ENCODE data around the gene TMIGD3. TPM values are rescaled to one million over a fixed set of nuclear protein-coding genes. Genes with fewer than 3 reads are reported as not detected.
A peak's percentile ranks its signal among the peaks of the same experiment; 100 is the strongest.

The TMIGD3 gene
- total RNA-seq, 1 experiment from 2014 or later: not detected

DNA sequence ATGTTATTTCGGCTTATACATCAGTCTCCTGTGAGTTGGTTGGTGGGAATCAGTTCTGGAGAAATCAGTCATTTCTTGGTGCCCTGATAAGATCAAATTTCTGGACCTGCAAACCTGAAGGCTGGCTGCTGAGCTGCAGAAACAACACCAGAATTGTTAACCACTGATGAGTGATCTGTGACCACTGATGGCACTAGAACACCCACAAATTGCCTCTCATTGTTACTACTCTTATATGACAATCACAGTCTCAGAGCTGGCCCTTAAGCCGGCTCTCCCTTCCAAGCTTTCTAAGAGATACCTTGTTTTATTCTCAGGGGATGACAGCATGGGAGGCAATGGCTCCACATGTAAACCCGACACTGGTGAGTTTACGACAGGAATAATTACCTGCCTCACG, 27.7 kb downstream of the TMIGD3 start:
- DNase-seq (ENCODE audit: low read depth): no peak

DNA sequence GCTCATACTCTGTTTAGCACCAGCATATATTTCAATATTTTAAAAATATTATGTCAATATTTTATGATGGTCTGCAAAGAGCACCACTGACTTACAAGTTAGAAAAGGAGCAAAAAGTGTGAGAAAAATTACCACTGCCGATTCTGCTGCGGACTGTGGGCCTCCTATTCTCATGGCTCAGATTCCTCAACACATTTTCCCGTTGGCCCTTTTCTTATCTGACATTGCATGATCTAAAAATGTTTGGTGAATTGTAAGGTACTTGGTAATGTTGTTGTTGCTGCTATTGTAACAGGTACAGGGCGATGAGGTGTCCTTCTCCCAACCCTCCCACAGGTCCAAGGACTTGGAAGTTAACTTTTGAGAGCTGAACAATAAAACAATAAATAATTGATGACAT, 28.9 kb downstream of the TMIGD3 start:
- no peak for DNase-seq (ENCODE audit: low read depth)

DNA sequence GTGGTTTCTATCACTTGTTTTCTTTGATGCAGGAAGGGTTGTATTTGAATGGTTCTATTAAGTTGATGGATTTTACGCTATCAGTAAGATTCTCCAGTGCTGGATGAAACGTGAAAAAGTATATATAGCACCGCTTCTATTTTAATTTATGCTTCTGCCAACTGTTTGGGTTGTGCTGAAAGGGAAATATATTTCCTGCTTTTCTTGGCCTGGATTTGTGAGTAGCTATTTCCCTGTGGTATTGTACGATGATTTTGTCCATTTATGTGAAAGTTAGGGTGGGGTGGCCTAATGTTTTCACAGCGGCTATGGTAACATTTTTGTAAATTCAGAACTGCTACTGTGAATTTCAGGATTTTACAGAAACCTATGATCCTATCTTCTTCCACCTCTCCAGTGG, 29.3 kb downstream of the TMIGD3 start:
- DNase-seq (ENCODE audit: low read depth): no peak

DNA sequence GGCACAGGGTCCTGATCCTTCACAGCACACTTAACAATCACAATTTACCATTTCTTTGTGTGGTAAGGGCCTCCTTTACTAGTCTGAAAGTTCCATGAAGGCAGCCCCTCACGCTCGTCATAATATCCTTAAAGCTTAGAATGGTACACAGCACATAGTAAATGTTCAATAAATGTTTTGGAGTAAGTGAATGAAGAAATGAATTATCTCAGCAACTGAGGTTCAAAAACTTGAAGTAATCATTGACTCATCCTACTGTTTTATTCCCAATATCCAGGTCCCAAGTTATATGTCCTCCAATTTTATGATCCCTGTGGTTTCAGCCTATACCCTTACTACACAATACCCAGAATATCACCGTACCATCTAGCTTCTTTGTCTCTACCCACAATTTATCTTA, 31.9 kb downstream of the TMIGD3 start:
- DNase-seq (ENCODE audit: low read depth): no peak

DNA sequence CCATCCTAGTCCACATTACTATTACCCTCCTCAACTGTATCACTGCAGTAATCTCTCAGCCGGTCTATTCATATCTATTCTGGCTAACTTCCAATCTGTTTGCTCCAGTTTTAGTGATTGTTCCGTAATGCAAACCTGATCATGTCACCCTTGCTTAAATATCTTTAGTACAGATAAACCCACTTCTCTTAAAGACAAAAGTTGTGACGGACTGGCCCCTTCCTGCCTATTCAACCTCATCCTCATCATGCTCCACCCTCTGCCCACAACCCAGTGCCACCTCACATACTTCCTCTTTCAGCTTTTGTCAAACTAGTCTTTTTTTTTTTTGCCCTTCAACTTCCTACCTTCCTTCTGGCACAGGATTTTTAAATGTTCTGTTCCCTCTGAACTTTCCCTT, 32.4 kb downstream of the TMIGD3 start:
- DNase-seq (ENCODE audit: low read depth): no peak

DNA sequence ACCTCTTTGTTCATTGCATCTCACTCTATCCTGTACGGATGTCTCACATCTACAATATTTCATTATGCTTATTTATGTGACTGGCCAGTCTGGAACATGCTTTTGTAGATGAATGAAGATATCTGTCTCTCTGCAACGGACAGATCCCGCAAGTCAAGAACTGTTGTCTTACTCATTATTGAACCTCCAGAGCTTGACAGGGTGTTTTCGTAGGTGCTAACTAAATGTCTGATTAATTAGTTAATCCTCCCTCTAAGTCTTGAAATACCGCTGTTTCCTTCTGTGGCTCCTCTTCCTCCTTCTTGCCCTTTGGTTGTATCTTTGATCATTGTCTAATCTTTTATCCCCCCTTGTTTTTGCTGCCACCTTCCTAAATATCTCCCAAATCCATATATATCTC, 32.8 kb downstream of the TMIGD3 start:
- DNase-seq (ENCODE audit: low read depth): no peak

DNA sequence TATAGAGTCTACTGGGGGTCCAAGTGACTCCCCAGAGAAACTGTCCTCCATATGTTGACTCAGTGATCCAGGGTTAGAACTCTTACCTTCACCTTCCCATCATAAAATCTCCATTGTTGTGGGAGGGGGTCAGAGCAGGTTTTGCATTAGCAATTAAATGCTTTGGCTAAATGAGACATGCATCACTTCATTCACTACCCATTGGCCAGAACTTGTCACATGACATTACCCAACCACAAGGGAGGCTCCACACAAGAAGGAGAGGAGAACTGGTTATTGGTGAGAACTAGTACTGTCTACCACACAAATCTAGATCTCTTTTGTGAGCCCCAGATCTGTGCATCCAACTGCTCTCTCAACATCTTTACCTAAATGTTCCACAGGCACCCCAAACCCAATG, 33.9 kb downstream of the TMIGD3 start:
- DNase-seq (ENCODE audit: low read depth): no peak

DNA sequence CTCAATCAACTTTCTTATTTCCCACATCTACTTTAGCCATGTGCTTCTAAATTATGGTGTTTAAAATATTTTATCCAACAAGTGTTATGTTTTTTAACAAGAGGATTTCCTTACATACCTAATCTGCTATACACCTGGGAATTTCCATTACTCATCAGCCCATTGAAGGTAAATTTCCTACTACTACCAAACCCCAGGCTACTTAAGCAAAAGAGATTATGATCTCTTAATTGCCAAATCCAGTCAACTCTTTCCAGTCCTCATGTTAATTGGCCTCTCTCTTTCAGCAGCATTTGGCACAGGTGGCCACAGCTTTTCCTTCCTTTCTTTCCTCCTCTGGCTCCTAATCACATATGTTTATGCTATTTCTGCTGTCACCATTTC, 34.7 kb downstream of the TMIGD3 start:
- no peak for DNase-seq (ENCODE audit: low read depth)

DNA sequence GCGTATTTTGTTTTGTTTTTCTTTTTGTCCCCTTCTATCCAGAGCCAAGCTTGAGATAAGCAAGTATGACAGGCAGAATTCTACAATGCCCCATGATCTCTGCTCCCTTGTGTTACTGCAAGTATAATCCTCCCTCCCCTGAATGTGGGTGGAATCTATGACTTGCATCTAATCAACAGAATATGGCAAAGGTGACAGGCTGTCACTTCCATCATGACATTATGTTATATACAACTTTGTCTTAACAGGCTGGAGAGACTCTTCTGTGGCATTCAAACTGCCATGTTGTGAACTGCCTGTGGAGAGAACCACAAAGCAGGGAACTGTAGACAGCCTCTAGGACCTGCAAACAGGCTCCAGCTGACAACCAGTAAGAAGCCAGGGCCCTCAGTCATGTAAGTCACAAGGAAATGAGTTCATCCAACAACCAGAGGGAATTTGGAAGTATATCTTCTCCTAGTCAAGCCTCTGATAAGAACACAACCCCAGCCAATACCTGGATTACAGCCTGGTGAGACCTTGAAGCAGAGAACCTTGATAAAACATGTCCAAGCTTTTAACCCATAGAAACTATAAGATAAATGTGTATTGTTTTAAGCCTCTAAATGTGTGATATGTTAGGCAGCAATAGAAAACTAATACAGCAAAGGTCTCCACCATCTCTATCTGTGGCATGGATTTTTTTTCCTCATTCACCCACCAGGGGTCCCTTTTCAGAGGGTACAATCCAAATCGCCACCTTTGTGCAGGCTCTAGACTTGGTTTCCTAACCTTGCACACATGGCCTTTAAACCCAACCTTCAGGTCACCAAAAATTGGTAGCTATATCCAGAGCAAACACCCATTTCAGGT, 35.3 kb downstream of the TMIGD3 start:
- no peak for DNase-seq (ENCODE audit: low read depth)

DNA sequence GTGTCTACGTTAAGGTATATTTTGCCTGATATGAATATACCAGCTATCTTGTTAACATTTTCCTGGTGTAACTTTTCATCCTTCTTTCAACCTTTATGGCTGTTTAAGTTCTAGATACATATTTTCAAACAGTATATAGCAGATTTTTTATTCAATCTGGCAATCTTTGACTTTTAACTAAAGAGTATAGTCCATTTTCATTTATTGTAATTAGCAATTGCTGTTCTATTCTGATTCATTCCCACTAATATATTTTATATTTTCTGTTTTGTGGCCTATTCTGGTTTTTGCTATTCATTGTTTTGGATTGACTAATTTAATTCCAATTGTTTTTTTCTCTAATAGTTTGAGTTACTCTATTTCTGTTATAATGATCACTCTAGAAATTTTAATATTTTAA, 37.0 kb downstream of the TMIGD3 start:
- DNase-seq (ENCODE audit: low read depth): no peak

DNA sequence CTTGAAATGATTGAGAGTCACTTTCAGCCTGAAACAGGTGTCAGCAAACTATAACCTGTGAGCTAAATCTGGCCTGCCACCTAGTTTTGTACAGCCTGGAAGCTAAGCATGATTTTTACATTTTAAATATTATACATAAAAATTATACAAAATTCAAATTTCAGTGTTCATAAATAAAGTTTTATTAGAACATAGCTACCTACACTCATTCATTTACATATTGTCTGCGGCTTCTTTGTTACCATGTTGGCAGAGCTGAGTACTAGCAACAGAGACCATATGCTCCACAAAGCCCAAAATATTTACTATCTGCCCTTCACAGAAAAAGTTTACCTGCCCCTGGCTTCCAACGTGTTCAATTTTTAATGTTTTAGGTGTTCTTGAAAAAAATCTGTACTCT, 37.7 kb downstream of the TMIGD3 start:
- no peak for DNase-seq (ENCODE audit: low read depth)

DNA sequence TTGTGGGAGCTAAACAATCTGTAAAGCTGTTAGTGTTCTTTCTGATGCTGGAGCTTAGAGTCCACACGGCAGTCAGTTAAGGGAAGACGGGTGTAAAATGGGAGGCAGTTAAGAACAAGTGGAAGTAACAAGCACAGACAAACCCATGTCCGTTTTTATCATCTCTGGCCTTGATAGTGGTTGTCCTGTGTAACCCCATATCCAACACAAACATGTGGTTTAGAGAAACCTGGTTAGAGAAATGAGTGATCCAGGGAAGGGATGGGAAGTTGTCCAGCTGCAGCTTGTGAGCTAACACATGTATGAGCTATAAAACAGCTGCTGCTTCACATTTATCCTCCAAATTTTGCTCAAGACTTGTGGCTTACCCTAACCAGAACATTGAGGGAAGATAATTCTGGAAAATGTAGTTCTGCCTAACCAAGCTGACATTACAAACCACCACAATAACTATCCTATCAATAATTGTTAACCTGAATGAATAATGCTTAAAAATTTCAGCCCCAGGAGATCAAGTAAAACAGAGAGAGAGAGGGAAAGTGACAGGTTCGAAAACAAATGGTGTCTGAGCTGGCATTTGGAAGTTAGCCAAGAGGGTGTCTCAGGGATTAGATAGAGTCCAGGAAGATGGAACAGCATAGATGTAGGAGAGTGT, 40.3 kb downstream of the TMIGD3 start:
- DNase-seq (ENCODE audit: low read depth): peak; percentile 68

DNA sequence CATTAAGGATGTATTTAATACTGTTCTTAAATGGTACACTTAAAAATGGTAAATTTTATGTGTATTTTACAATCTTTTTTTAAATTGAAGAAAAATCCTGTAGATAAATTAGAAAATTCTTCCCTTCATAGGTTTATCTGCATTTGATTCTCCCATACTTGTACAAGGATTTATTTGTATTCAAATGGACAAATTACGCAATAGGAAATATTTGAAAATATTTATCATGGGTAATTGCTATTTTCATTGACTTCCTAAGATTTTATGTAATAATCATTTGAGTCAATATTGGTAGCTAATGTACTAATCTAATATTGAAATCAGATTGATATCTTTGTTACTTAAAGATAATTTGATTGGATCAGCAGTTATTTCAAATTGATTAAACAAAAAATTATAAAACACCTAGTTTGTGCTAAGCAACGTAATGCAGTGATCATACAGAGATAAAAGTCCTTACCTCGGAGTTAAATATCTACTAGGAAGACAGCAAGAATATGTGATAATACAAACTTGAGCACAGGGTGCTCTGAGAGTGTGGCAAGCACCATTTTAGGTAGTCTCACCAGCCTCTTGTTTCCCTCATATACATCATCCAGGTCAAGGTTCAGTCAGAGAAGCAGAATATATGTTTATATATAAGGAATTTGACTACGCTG, 40.9 kb downstream of the TMIGD3 start:
- DNase-seq (ENCODE audit: low read depth): no peak

DNA sequence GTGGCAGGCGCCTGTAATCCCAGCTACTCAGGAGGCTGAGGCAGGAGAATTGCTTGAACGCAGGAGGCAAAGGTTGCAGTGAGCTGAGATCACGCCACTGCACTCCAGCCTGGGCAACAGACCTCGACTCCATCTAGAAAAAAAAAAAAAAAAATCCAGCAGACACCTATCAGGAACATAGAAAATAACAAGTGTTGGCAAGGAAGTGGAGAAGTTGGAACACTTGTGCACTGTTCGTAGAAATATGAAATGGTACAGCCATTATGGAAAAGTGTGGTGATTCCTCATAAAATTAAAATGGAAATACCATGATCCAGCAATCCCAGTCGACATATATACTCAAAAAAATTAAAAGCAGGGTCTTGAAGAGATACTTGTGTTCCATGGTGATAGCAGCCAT, 41.7 kb downstream of the TMIGD3 start:
- DNase-seq (ENCODE audit: low read depth): no peak

DNA sequence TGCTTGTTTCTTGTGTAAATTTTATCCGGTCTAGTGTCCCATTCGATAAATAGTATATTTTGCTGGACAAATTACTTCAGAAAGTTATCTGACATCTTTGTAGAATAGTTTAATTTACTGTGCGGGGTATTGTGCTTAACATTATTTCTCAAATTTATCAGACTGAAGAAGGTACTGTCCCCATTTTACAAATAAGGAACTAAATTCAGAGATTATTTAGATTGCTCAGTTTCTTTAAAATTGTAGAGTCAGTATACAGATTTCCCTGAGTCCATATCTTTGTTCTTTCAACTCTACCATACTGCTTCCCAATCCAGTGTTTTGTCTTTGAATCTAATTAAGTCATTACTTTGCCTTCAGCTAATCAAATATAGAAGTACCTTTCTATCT, 47.8 kb downstream of the TMIGD3 start:
- DNase-seq (ENCODE audit: low read depth): no peak

DNA sequence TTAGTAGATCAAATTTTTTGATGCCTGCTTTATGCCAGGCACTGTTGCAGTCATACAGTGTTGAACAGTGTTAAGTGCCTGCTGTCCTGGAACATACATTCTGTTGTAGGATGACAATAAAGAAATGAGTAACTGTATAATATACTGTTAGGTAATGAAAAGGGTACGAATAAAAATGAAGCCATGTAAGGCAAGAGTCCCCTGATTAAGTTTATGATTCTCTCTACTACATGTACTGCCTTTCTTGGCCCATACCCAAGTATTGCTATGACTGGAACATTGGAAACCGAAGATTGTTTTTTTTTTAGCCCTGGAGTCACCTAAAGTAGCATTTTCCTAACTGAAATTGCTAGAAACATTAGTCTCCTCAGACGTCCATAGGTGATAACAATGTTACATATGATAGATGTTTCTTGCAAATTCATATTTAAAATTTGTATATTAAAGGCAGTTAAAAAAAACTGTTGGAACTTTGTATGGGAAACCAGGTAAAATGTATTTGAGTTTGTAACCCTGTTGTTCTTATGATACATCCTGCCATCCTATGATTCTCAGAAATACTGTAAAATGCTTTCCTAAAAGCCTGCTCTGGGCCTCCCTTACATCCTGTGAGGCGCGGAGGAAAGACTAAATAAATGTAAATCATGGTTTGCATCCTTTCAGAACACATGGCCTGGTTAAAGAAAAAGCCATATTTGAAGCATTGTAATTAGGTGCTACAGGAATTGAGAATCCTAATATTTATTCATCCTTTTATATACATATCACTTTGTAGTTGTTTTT, 48.4 kb downstream of the TMIGD3 start:
- no peak for DNase-seq (ENCODE audit: low read depth)

DNA sequence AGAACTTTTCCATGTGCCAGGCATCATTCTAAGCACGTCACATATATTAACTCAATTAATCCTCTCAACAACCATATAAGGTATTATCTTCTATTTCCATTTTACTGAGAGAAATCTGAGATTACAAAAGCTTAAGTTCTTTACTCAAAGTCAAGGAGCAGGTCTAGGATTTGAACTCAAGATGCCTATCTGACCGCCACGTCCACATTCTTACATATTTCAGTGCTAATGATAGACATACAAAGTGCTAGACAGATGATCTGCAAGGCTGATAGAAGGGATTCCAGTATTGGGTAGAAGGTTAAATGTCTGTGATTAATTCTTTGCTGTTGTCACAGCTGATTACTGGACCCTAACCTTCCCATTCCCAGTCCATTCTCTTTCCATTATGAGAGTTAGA, 49.7 kb downstream of the TMIGD3 start:
- no peak for DNase-seq (ENCODE audit: low read depth)

DNA sequence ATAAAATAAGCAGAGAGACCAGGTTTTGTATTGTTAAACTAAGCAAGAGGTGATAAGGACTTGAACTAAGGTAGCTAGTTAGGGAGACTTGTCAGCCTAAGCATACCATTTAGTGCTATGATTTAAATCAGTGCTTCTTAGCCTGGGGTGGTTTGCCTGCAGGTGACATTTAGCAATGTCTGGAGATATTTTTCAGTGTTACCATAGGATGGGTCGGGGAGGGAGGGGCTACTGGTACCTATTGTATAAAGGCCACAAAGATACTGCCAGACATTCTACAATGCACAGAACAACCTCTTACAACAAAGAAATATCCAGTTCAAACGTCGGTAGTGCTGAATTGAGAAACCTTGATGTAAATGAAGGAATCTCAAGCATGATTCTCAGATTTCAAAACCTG, 50.9 kb downstream of the TMIGD3 start:
- no peak for DNase-seq (ENCODE audit: low read depth)

DNA sequence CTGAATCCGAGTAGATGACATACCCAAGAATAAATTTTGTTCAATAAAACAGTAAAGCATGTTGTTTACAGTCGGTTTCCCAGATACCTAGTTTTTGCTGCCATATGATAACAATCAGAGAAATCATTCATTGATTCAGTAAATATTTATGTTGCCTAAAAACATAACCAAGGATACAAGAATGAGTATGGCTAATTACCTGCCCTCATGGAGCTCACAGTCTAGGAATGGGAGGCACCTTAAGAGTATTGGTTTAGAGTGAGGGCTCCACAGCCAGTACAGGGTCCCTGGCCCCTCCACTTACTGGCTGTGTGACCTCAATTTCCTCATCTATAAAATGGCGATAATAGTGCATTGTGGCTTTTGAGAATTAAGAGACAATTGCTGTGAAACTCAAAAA, 53.2 kb downstream of the TMIGD3 start:
- DNase-seq (ENCODE audit: low read depth): no peak

DNA sequence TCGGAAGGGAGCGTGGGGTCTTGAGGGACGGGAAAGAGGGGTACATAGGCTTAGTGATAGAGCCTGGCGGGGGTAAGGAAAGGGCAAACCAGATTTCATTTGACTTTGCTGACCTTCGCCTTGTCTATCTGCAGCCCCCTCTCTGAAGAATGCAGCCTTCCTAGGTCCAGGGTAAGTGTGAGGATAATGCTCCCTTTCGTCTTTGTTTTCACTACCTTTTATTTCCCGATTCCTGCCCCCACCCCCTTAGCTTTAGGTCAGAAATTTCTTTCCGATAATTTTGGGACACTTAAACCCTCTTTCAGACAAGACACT, 53.8 kb downstream of the TMIGD3 start:
- no peak for DNase-seq (ENCODE audit: low read depth)

DNA sequence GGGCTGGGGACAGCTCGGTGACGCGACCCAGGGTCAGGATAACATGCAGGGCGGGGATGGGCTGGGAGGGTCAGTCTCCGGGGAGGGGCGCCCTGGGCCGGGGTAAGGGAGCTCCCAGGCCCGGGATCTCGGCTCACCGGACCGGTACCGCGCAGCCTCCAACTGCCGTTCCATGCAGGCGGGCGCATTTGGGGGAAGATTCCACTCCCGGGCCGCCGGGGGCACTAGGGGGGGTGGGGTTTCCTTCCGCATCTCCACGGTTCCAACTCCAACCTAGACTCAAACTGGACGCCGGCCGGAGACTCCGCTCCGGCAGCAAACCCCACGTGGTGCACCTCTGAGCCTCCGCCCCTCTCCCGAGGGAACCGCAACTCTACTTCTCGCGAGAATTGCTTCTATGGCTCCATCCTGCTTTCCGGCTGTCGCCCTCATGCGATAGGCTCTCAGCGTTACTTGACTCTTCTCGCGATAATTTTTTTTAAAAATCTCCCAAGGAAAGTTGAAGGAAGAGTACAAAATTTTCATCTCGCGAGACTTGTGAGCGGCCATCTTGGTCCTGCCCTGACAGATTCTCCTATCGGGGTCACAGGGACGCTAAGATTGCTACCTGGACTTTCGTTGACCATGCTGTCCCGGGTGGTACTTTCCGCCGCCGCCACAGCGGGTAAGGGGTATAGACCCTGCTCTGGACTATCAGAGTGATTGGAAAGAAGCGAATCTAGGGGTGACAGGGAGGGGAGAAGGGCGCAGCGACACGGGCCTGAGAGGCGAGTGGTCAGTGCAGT, 54.3 kb downstream of the TMIGD3 start, which contains the start of the genes ATP5PB and WDR77:
ATP5PB (plus strand) TSS at position 547 of the 785 bp plus-strand sequence; CDS start at position 625, 78 bp downstream.
WDR77 (minus strand) TSS at position 339 of the 785 bp plus-strand sequence; CDS start at position 252, 87 bp downstream.
- DNase-seq (ENCODE audit: low read depth): peak; percentile 99

All from RPMI7951 (cell line).